ENCODE data around the gene VIT.

VIT gene

DNA sequence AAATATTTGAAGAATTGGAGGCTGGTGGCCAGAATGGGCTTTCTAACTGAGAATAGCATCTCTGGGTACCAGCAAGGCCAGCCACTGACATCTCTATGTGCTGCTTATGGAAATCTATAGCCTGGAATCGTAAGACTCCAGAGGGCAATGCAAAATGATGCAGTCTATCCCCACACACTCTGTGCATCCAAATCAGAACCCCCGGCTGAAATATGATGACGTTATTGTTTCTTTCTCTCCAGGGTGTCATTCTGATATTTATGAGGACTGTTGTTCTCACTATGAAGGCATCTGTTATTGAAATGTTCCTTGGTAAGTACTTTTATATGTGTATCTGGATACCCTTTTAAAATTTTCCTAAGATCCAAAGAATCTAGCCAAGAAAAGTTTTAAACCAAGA is 19.6 kb downstream of the VIT start:
- H3K27me3 Mint-ChIP-seq = peaks cover 2% of the 10 kb centered on the region
- H3K9me3 Mint-ChIP-seq = peaks cover 3% of the 10 kb centered on the region
- no peaks in the 10 kb centered on the region for H3K4me1 Mint-ChIP-seq
- no peak overlapping the region for H3K27ac Mint-ChIP-seq
- H3K4me3 Mint-ChIP-seq = no peak overlapping the region
- no peaks in the 10 kb centered on the region for H3K36me3 Mint-ChIP-seq

DNA sequence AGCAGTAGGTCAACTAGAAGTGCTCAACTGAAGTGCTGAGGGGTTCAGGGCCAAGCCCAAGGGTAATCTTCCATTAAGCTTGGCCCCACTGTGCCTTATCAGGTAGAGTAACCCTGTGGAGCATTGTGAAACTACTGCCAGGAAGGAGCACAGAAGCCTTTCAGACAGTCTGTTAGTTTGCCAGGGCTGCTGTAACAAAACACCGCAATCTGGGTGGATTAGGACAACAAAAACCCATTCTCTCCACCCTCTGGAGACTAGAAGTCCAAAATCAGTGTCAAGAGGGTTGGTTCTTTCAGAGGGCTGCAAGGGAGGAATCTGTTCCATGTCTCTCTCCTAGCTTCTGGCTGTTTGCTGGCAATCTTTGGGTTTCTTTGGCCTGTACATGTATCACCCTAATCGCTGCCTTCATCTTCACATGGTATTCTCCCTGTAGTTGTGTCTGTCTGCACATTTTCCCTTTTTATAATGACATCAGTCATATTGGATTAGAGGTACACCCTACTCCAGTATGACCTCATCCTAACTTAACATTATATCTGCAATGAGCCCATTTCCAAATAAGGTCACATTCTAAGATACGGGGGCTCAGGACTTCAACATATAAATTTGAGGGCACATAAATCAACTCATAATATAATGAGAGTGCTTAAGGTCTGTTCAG is 21.2 kb downstream of the VIT start:
- no peaks in the 10 kb centered on the region for H3K4me1 Mint-ChIP-seq
- H3K27me3 Mint-ChIP-seq = peaks cover 5% of the 10 kb centered on the region
- H3K4me3 Mint-ChIP-seq = no peak overlapping the region
- H3K27ac Mint-ChIP-seq = no peak overlapping the region
- no peaks in the 10 kb centered on the region for H3K9me3 Mint-ChIP-seq
- no peaks in the 10 kb centered on the region for H3K36me3 Mint-ChIP-seq

DNA sequence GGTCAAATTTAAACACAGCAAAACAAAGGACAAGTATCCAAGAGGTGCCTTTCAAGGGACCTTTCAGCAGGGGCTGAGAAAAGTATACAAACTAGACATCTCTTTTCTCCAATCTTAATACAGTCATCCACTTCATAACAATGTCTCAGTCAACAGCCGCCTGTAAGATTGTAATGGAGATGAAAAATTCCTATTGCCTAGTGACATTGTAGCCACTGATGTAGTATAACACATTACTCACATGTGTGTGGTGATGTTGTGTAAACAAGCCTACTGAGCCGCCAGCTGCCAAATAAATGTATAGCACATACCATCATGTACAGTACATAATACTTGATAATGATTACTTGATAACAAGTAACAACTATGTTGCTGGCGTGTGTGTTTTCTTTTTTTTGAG is 31.0 kb downstream of the VIT start:
- Mint-ChIP-seq H3K36me3 (no peaks in the 10 kb centered on the region), H3K4me3 (no peak overlapping the region), H3K4me1 (no peaks in the 10 kb centered on the region), H3K27ac (no peak overlapping the region), H3K9me3 (no peaks in the 10 kb centered on the region), H3K27me3 (peaks cover 5% of the 10 kb centered on the region)

DNA sequence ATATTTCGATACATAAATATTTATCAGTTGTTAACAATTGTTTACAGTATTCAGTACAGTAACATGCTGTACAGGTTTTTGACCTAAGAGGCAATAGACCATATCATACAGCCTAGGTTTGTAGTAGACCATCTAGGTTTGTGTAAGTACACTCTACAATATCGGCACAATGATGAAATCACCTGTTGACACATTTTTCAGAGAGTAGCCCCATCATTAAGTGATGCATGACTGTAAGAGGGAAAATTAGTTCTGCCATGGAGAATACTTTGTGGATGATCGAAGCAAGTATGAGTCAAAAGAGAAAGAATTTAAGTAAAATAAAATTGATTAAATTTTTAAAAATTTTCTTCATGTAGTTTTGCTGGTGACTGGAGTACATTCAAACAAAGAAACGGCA is 32.6 kb downstream of the VIT start:
- Mint-ChIP-seq H3K27me3 (peaks cover 10% of the 10 kb centered on the region), H3K27ac (no peak overlapping the region), H3K9me3 (no peaks in the 10 kb centered on the region), H3K36me3 (no peaks in the 10 kb centered on the region), H3K4me3 (no peak overlapping the region), H3K4me1 (no peaks in the 10 kb centered on the region)

DNA sequence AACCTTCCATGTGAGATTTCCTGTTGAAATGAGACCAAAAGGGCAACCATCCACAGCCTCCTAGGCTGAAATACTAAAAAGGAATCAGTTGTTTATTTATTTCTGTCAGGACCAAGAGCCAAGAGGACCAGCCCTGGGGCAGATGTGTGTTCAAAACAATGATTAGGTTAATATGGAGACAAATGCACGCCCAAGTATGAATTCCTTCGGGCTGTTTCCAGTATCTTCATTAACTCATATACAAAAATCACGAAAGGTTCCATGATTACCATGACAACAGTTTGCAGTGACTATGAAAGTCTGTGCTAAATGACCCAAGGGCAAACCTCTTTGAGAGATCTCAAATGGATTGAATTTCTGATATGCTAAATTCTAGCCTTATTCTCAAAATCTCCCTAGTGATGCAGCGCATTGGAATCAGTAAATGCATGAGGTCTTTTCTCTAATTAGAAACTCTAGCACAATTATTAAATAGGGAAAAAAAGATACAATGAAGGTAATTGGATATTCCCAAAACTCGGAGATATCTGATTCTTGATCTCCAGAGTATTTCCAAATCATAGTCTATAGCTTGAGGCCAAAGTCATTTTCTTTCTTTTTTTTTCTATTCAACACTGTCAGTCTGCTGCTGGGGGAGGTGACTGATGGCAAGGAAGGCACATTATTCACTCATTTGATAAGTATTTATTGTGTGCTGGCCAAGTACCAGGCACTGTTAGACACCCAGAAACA is 35.6 kb downstream of the VIT start:
- Mint-ChIP-seq H3K9me3 (no peaks in the 10 kb centered on the region), H3K4me3 (no peak overlapping the region), H3K27ac (no peak overlapping the region), H3K36me3 (no peaks in the 10 kb centered on the region), H3K27me3 (peaks cover 8% of the 10 kb centered on the region), H3K4me1 (no peaks in the 10 kb centered on the region)

DNA sequence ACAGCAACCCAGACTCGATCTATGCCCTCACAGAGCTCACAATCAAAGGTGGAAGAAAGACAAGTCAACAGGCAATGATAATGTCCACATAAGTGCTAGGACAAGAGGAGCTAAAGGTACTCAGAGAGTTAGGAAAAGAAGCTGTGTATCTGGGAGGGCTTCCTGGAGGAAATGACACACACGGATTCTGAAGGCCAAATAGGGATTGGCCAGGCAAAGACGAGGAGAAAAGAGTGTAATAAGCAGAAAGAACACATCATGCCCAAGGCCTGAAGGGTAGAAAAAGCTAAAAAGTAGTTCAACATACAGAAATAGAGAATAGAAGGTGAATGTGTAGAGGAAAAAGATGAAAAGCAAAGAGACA is 36.1 kb downstream of the VIT start:
- peaks cover 8% of the 10 kb centered on the region for H3K27me3 Mint-ChIP-seq
- H3K27ac Mint-ChIP-seq = no peak overlapping the region
- H3K9me3 Mint-ChIP-seq = no peaks in the 10 kb centered on the region
- no peak overlapping the region for H3K4me3 Mint-ChIP-seq
- H3K36me3 Mint-ChIP-seq = no peaks in the 10 kb centered on the region
- no peaks in the 10 kb centered on the region for H3K4me1 Mint-ChIP-seq

DNA sequence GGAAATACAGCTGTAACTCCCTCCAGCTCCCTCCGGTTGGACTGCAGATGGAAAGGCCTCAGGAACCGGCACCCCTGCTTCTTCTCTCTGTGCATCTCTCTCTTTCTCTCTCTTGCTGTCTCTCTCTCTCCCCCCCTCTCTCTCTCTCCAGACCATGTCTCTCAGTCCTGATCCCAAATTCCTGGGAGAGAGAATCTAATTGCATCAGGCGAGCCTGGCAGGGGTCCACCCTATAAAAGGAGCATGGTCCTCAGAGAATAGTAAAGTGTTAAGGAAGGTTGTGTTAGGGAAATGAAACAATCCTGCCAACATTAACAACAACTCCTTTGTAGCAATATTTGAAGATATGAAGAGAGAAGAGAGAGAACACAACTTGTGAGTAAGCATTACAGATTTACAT is 36.7 kb downstream of the VIT start:
- Mint-ChIP-seq H3K27me3 (peaks cover 8% of the 10 kb centered on the region), H3K9me3 (no peaks in the 10 kb centered on the region), H3K36me3 (no peaks in the 10 kb centered on the region), H3K4me3 (no peak overlapping the region), H3K4me1 (no peaks in the 10 kb centered on the region), H3K27ac (no peak overlapping the region)

DNA sequence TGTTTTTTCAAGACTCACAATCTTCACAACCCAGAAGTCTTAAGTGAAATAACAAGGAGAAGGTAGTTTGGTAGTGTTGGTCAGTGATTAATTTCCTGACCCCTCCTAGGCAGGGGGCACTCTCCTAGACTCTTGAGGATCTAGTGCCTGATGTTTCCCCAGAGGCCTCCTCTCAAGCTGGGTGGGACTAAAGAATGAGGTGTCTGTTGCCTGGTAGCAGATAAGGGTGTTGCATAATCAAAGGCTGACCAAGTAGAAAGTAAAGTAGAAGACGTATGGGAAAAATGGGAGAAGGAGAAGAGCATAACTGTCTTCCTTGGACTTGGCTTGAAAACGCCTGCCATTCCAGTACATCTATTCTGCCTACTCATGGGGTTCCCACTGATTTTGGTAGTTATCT is 37.8 kb downstream of the VIT start:
- Mint-ChIP-seq H3K27me3 (peaks cover 9% of the 10 kb centered on the region), H3K27ac (no peak overlapping the region), H3K36me3 (no peaks in the 10 kb centered on the region), H3K9me3 (no peaks in the 10 kb centered on the region), H3K4me3 (no peak overlapping the region), H3K4me1 (no peaks in the 10 kb centered on the region)

DNA sequence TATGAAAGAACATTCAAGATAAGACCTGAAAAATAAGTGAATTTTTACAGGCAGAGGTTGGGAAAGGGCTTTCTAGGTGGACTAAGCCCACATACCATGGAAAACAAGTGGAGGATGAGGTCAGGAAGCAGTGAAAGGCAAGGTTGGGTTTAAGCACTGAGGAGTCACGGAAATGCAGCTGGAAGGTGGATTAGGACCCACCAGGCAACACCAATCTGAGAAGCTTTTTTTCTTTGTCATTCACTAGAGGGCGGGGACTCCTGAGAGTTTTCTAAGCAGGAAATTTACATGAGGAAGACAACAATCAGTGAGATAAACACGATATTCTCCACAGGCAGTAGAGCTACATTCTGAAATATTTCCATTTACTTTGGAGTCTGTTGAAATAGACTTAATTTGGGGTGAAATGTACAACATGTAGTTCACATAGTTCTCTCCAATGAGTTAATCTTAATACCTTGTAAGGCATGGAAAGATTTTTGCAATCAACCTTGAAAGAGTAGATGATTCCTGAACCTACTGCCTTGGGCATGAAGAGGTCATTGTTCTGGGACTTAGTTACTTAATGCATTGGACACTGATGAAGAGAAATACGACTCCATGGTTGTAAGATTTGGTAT is 40.7 kb downstream of the VIT start:
- Mint-ChIP-seq H3K27ac (no peak overlapping the region), H3K4me1 (peaks cover 19% of the 10 kb centered on the region), H3K9me3 (no peaks in the 10 kb centered on the region), H3K36me3 (no peaks in the 10 kb centered on the region), H3K4me3 (no peak overlapping the region), H3K27me3 (peaks cover 21% of the 10 kb centered on the region)

DNA sequence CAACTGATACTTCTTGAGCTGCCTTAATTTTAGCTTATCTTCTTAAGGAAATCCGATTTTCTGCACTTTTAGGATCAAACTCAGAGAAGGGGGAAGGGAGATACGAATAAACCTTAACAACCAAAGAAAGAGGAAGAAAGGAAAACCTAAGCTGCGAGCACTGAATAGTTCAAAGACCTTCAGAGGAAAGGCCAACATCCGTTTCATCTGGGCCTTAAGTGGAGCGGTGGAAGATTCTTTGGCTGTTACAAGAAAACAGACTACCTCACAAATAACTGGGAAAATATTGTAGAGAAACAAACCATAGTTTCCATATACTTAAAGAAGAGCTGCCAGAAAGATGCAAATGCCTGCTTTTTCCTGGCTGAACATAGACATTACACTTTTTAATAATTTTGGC is 43.6 kb downstream of the VIT start:
- Mint-ChIP-seq H3K27ac (no peak overlapping the region), H3K9me3 (no peaks in the 10 kb centered on the region), H3K4me3 (no peak overlapping the region), H3K27me3 (peaks cover 33% of the 10 kb centered on the region), H3K36me3 (no peaks in the 10 kb centered on the region), H3K4me1 (peaks cover 19% of the 10 kb centered on the region)

DNA sequence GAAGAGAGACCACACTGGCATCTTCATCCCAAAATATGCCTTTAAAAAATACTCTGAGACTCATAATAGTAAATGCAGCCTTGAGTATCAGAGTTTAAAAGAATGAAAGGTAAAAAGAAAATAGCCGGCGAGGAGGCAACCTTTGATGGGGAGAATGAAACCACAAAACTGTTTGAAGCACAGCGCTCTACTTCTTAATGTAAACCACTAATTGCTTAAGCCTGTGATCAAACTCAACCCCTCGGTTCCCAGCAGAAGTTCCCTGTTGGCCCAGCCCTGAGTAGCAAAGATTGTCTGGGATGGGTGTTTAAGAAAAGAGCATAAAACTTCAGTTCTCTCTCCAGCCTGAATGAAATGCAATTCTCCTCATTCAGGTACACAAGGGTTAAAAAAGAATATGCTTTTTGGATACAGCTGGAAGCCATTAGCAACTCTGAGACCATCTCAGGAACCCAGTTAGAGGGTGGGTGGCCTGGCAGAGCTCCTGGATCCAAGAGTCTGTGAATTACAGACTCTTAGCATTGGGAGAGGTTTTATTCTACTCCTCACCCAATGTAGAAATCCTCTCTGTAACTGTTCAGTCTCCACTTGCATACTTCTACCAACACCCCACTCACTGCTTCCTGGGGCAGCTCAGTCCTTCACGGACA is 44.8 kb downstream of the VIT start:
- peaks cover 40% of the 10 kb centered on the region for H3K27me3 Mint-ChIP-seq
- H3K4me3 Mint-ChIP-seq = no peak overlapping the region
- H3K36me3 Mint-ChIP-seq = no peaks in the 10 kb centered on the region
- no peak overlapping the region for H3K27ac Mint-ChIP-seq
- H3K9me3 Mint-ChIP-seq = peaks cover under 1% of the 10 kb centered on the region
- peaks cover 19% of the 10 kb centered on the region for H3K4me1 Mint-ChIP-seq

DNA sequence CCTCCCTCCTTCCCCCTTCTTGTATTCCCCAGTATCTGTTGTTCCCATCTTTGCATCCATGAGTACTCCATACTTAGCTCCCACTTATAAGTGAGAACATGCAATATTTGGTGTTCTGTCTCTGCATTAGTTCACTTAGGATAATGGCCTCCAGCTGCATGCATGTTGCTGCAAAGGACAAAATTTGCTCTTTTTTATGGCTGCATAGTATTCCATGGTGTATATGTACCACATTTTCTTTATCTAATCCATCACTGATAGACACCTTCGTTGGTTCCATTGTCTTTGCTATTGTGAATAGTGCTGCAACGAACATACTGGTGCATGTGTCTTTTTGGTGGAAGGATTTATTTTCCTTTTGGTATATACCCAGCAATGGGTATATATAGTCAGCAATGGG is 47.4 kb downstream of the VIT start:
- Mint-ChIP-seq H3K36me3 (no peaks in the 10 kb centered on the region), H3K9me3 (peaks cover 9% of the 10 kb centered on the region), H3K27ac (no peak overlapping the region), H3K27me3 (peaks cover 57% of the 10 kb centered on the region), H3K4me1 (peaks cover 19% of the 10 kb centered on the region), H3K4me3 (no peak overlapping the region)

DNA sequence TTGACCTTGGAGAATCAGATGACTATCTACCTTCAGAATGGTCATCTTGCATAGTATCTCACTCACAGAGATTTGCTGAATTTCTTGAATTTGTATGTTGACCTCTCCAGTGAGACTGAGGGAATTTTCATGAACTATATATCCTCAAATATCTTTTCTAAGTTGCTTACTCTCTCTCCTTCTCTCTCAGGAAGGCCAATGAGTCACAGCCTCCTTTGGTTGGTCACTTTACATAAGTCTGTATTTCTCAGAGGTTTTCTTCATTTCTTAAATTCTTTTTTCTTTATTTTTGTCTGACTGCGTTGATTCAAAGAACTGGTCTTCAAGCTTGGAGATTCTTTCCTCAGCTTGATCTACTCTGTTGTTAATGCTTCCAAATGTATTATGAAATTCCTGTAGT is 51.7 kb downstream of the VIT start:
- H3K4me3 Mint-ChIP-seq = no peak overlapping the region

DNA sequence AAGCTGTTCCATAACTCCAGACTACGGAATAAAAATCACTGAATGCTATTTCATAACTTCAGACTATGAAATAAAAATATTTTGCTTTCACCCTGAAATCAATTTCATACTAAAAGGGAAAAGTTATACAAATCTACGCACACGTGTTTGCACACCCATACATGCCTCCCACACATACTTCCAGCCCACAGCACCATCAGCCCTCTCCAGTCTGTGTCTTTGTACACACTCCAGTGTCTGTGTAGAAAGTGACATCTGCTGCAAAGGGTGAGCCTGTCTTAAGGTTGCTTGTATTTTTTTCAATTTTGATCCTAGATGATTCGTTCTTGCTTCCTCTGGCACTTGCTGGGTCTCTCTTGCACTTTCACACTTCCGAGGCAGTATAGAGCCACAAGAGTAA is 53.6 kb downstream of the VIT start:
- Mint-ChIP-seq H3K27me3 (peaks cover 50% of the 10 kb centered on the region), H3K36me3 (no peaks in the 10 kb centered on the region), H3K27ac (no peak overlapping the region), H3K4me3 (no peak overlapping the region), H3K4me1 (no peaks in the 10 kb centered on the region), H3K9me3 (peaks cover 9% of the 10 kb centered on the region)

More for the DNA sequence above, 51.7 kb downstream of the VIT start:
- Mint-ChIP-seq H3K36me3 (no peaks in the 10 kb centered on the region), H3K27ac (no peak overlapping the region), H3K4me1 (no peaks in the 10 kb centered on the region), H3K27me3 (peaks cover 57% of the 10 kb centered on the region), H3K9me3 (peaks cover 9% of the 10 kb centered on the region)

DNA sequence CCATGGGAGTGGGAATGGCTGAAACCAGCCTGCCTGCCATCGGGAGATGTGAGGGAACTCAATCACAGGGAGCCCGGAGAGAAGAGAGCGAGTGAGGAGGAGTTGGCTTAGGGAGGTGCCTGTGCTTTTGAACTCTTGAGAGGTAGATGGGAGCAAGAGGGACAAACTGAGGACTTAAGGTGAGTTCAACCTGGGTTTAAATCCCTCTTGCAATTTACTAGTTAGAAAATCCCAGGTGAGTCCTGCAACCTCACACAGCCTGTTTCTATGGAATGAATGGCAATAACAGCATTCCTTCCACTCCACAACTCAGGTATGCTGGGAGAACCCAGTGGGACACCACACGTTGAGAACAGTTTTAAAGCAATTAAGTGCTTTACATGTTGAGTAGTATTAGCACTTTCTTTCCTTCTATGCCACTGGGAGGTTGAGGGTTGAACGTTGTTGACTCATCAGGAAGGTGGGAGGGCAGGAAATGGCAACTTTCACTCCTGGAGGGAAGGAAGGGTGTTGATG is 57.3 kb downstream of the VIT start:
- peaks cover 25% of the 10 kb centered on the region for H3K27me3 Mint-ChIP-seq
- no peak overlapping the region for H3K4me3 Mint-ChIP-seq
- H3K36me3 Mint-ChIP-seq = no peaks in the 10 kb centered on the region
- no peak overlapping the region for H3K27ac Mint-ChIP-seq
- no peaks in the 10 kb centered on the region for H3K9me3 Mint-ChIP-seq
- H3K4me1 Mint-ChIP-seq = no peaks in the 10 kb centered on the region

DNA sequence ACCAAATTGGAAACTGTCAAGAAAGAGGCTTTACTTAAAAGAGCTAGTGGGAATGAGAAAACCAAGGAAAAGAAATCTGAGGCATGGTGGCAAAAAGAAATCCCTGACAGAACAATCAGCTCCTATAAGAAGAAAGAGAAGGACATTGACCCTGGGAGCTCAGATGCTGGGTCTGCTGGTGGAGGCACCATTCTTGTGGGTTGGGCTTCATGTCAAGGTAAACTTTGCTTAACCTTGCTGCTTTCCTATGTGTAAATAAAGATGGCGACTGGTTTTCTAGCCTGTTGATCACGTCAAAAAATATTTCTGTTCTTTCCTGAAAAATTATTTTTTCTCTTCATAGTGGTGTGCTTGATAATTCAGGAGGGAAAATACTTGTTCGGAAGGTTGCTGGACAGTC is 58.1 kb downstream of the VIT start:
- H3K4me1 Mint-ChIP-seq = no peaks in the 10 kb centered on the region
- H3K27ac Mint-ChIP-seq = no peak overlapping the region
- H3K9me3 Mint-ChIP-seq = no peaks in the 10 kb centered on the region
- no peaks in the 10 kb centered on the region for H3K36me3 Mint-ChIP-seq
- H3K4me3 Mint-ChIP-seq = no peak overlapping the region
- peaks cover 21% of the 10 kb centered on the region for H3K27me3 Mint-ChIP-seq
